ENCODE measurements around the gene RASSF3.

DNA sequence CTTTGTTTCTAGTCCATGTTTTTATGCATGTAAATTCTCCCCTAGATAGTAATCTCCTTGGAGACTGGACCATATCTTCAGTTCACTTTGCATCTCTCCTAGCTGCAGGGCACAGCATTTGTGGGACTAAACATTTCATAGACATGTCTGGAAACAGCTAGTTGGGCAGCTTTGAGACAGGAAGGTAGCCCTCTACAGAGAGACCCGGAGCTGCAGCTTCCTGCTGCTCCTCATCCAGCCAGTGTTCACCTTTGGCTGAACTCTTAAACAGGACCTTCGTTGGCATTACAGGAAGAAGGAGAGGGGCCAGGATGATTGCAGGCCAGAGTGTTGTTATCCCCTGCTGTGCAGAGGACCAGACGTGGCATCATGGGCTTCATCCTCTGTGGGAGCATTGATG, 96.0 kb downstream of the RASSF3 start:
- TF ChIP-seq, protein P1, sequence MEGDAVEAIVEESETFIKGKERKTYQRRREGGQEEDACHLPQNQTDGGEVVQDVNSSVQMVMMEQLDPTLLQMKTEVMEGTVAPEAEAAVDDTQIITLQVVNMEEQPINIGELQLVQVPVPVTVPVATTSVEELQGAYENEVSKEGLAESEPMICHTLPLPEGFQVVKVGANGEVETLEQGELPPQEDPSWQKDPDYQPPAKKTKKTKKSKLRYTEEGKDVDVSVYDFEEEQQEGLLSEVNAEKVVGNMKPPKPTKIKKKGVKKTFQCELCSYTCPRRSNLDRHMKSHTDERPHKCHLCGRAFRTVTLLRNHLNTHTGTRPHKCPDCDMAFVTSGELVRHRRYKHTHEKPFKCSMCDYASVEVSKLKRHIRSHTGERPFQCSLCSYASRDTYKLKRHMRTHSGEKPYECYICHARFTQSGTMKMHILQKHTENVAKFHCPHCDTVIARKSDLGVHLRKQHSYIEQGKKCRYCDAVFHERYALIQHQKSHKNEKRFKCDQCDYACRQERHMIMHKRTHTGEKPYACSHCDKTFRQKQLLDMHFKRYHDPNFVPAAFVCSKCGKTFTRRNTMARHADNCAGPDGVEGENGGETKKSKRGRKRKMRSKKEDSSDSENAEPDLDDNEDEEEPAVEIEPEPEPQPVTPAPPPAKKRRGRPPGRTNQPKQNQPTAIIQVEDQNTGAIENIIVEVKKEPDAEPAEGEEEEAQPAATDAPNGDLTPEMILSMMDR (IDR thresholded peaks at IDR 0.05 in 4 of 5, conservative IDR thresholded peaks at IDR 0.05 in 1 of 5) = no peak
- TF ChIP-seq POLR2A (IDR thresholded peaks at IDR 0.05) = no peak
